Measurements from ENCODE around the gene IPO4. TPM values are rescaled to one million over a fixed set of nuclear protein-coding genes. Genes with fewer than 3 reads are reported as not detected.

Gene IPO4
- total and polyA plus RNA-seq, 2 of the 4 experiments (the other 2 are of a cell fraction): 37.6 to 39.4 TPM

DNA sequence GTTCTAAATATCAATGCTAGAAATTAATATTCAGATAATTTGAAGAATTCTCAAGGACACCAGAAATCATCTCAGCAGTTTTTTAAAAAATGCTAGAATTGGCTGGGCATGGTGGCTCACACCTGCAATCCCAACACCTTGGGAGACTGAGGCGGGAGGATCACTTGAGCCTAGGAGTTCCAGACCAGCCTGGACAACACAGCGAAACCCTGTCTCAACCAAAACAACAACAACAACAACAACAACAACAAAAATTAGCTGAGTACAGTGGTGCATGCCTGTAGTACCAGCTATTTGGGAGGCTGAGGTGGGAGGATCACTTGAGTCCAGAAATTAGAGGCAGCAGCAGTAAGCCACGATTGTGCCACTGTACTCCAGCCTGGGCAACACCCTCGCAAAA lies 30.5 kb upstream of the IPO4 start:
- dilution Hi-C loops (cut with HindIII; ENCODE audit: low sequenced_read_pairs, unreplicated experiment): no loop called here
- no peaks in the 10 kb centered on the region for H3K9me3 ChIP-seq (ENCODE audit: control insufficient read depth, insufficient read depth, low read length)
- BruUV-seq (replicated peaks): no TSS peak
- H2BK20ac ChIP-seq (ENCODE audit: low read depth, low read length): no peak overlapping the region
- H3K9ac ChIP-seq (ENCODE audit: low read depth, low read length): no peak overlapping the region
- H2BK15ac ChIP-seq (ENCODE audit: low read depth, low read length): no peak overlapping the region
- no peak overlapping the region for H3K4me3 ChIP-seq (ENCODE audit: insufficient read depth, low read depth, low read length)
- H2AK9ac ChIP-seq (replicated peaks; ENCODE audit: low read depth, low read length, poor library complexity): no peak overlapping the region
- no peak overlapping the region for H3K23ac ChIP-seq (ENCODE audit: low read depth, low read length)
- H2BK5ac ChIP-seq (ENCODE audit: low read depth, low read length, poor library complexity, severe bottlenecking): no peak overlapping the region
- H4K20me1 ChIP-seq (ENCODE audit: insufficient read depth, low read length): no peaks in the 10 kb centered on the region; the same call in 1 of the 2 replicates
- H3K9me1 ChIP-seq (ENCODE audit: insufficient read depth, low read length): peaks cover 9% of the 10 kb centered on the region; the same call in 1 of the 2 replicates
- in situ Hi-C loops (cut with MboI; ENCODE audit: low sequenced_read_pairs): no loop called here
- H3K14ac ChIP-seq (replicated peaks; ENCODE audit: low read depth, low read length): no peak overlapping the region
- H3K4me2 ChIP-seq (ENCODE audit: low read depth, low read length): no peak overlapping the region
- no peak overlapping the region for H2AK5ac ChIP-seq (ENCODE audit: low read depth, low read length)
- no peak for ATAC-seq (ENCODE audit: low read depth)
- peaks cover 11 to 64% of the 10 kb centered on the region in 2 experiments for H3K79me1 ChIP-seq (ENCODE audit: low read depth in 1 of 2, low read length in 2 of 2)
- H4K91ac ChIP-seq (ENCODE audit: insufficient read depth, low read depth, low read length): no peak overlapping the region
- TF ChIP-seq CEBPB (IDR thresholded peaks at IDR 0.05; ENCODE audit: low read depth, low read length) (no peak), BHLHE40 (IDR thresholded peaks at IDR 0.05; ENCODE audit: low read depth, low read length) (no peak), SMC3 (IDR thresholded peaks at IDR 0.05; ENCODE audit: low read depth, low read length) (no peak), RAD21 (IDR thresholded peaks at IDR 0.05; ENCODE audit: low read length) (no peak), CHD1 (IDR thresholded peaks at IDR 0.05; ENCODE audit: low read depth, low read length) (no peak), POLR2A (IDR thresholded peaks at IDR 0.05; ENCODE audit: low read depth, low read length) (no peak), MAFK (IDR thresholded peaks at IDR 0.05; ENCODE audit: low read depth, low read length) (no peak), RCOR1 (IDR thresholded peaks at IDR 0.05; ENCODE audit: insufficient replicate concordance, low read length) (no peak), NFE2L2 (IDR thresholded peaks at IDR 0.05; ENCODE audit: low read depth, low read length) (no peak), RFX5 (IDR thresholded peaks at IDR 0.05; ENCODE audit: low read depth, low read length) (no peak), MXI1 (IDR thresholded peaks at IDR 0.05; ENCODE audit: borderline replicate concordance, low read depth, low read length) (no peak), FOS (IDR thresholded peaks at IDR 0.05; ENCODE audit: low read depth, low read length) (no peak), MAZ (IDR thresholded peaks at IDR 0.05; ENCODE audit: borderline replicate concordance, low read depth, low read length) (no peak)
- TF ChIP-seq, protein P1, sequence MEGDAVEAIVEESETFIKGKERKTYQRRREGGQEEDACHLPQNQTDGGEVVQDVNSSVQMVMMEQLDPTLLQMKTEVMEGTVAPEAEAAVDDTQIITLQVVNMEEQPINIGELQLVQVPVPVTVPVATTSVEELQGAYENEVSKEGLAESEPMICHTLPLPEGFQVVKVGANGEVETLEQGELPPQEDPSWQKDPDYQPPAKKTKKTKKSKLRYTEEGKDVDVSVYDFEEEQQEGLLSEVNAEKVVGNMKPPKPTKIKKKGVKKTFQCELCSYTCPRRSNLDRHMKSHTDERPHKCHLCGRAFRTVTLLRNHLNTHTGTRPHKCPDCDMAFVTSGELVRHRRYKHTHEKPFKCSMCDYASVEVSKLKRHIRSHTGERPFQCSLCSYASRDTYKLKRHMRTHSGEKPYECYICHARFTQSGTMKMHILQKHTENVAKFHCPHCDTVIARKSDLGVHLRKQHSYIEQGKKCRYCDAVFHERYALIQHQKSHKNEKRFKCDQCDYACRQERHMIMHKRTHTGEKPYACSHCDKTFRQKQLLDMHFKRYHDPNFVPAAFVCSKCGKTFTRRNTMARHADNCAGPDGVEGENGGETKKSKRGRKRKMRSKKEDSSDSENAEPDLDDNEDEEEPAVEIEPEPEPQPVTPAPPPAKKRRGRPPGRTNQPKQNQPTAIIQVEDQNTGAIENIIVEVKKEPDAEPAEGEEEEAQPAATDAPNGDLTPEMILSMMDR (conservative IDR thresholded peaks at IDR 0.05; ENCODE audit: low read depth, low read length): no peak
- TF ChIP-seq, protein P2, sequence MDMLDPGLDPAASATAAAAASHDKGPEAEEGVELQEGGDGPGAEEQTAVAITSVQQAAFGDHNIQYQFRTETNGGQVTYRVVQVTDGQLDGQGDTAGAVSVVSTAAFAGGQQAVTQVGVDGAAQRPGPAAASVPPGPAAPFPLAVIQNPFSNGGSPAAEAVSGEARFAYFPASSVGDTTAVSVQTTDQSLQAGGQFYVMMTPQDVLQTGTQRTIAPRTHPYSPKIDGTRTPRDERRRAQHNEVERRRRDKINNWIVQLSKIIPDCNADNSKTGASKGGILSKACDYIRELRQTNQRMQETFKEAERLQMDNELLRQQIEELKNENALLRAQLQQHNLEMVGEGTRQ (IDR thresholded peaks at IDR 0.05; ENCODE audit: low read depth, low read length): no peak
- TF ChIP-seq, protein P3, sequence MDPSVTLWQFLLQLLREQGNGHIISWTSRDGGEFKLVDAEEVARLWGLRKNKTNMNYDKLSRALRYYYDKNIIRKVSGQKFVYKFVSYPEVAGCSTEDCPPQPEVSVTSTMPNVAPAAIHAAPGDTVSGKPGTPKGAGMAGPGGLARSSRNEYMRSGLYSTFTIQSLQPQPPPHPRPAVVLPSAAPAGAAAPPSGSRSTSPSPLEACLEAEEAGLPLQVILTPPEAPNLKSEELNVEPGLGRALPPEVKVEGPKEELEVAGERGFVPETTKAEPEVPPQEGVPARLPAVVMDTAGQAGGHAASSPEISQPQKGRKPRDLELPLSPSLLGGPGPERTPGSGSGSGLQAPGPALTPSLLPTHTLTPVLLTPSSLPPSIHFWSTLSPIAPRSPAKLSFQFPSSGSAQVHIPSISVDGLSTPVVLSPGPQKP (IDR thresholded peaks at IDR 0.05; ENCODE audit: borderline replicate concordance, low read depth, low read length): no peak
- CTCF ChIA-PET: no interaction called here
- no peak overlapping the region for H2BK120ac ChIP-seq (ENCODE audit: low read depth, low read length)
- peaks cover 6% of the 10 kb centered on the region for H3K36me3 ChIP-seq (ENCODE audit: control insufficient read depth, insufficient read depth, low read length)
- POLR2A ChIA-PET (ENCODE audit: unreplicated experiment): no interaction called here
- H4K8ac ChIP-seq (ENCODE audit: low read depth in 2 of 2, low read length in 2 of 2): no peak overlapping the region
- no peak overlapping the region for H3K4ac ChIP-seq (ENCODE audit: low read depth, low read length)
- intact Hi-C loops (cut with micrococcal nuclease): loop anchor here (10.0 kb wide), 1 partner anchor 216 kb away; no protein-coding TSS in a partner anchor
- no peak overlapping the region for H4K5ac ChIP-seq (ENCODE audit: low read depth, low read length)
- H3K27me3 ChIP-seq (ENCODE audit: control insufficient read depth, insufficient read depth, low read length): no peaks in the 10 kb centered on the region
- no peak overlapping the region for H3K18ac ChIP-seq (ENCODE audit: low read depth, low read length)
- WGBS, 2 experiments (ENCODE audit: extremely low coverage in 2 of 2, insufficient read length in 1 of 2): no CpG with 5 or more reads among the region's 4 CpGs
- H3K27ac ChIP-seq (ENCODE audit: insufficient read depth, low read length): no peak overlapping the region
- no peak for DNase-seq
- H3K4me1 ChIP-seq (ENCODE audit: control insufficient read depth, insufficient read depth, low read length): no peaks in the 10 kb centered on the region
- no peak overlapping the region for H2AFZ ChIP-seq (replicated peaks; ENCODE audit: low read length, poor library complexity)
- H3K56ac ChIP-seq (ENCODE audit: extremely low read depth, insufficient read depth, low read length): no peak overlapping the region
